ENCODE measurements around the gene PLEKHG5. TPM values are rescaled to one million over a fixed set of nuclear protein-coding genes. Genes with fewer than 3 reads are reported as not detected.

PLEKHG5 gene
- total RNA-seq, 2 experiments from 2014 or later: 1.7 to 1.8 TPM

DNA sequence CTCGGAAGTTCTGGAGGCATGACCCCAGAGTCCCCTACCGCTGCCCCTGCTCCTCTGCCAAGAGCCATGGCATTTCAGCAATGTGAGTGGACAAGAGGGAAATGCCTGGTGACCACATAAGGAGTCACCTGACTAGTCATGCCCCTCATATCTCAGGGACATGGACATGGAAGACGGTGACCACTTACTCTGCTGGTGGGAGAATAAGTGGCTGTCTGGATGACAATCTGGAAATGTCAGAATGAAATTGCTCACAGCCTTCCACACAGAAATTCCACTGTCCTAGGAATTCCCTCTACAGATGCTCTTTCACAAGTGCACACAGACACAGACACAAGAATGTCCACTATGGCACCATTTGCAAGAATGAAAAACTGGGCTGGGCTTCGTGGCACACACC lies 24.3 kb upstream of the PLEKHG5 start:
- ChIA-PET CTCF (no interaction called here), POLR2A (no interaction called here)
- intact Hi-C loops (cut with micrococcal nuclease): no loop called here
- DNase-seq (no peak), ATAC-seq (no peak)
- Mint-ChIP-seq H3K36me3 (ENCODE audit: low read depth) (no peaks in the 10 kb centered on the region), H3K4me3 (no peak overlapping the region), H3K4me1 (ENCODE audit: low read depth) (no peaks in the 10 kb centered on the region), H3K27ac (no peak overlapping the region), H3K27me3 (no peaks in the 10 kb centered on the region), H3K9me3 (no peaks in the 10 kb centered on the region)
- TF ChIP-seq CTCF (IDR thresholded peaks at IDR 0.05): no peak

DNA sequence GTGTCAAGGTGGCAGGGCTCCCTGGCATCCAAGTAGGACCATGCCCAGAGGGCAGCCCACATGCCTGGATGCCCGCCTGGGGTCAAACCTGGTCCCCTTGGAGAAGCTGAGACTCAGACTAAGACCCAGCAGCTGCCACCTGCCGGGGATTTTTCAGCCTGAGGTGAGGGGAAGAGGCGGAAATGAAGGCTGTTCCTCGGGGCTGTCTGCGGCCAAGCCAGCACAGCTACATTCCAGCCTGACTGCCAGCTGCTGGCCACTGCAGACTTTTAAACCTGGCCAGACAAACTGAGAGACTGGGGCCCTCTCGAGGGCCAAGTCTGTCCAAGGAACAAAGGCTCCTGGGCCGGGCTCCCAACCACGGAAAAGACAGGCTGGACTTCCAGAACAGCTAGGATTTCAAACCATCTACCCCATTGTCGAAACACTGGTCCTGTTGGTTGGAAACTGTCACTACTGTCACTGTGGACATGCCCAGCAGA lies 21.9 kb upstream of the PLEKHG5 start:
- DNase-seq (no peak), ATAC-seq (no peak)
- Mint-ChIP-seq H3K36me3 (ENCODE audit: low read depth) (no peaks in the 10 kb centered on the region), H3K9me3 (no peaks in the 10 kb centered on the region), H3K27ac (no peak overlapping the region), H3K27me3 (no peaks in the 10 kb centered on the region), H3K4me1 (ENCODE audit: low read depth) (no peaks in the 10 kb centered on the region), H3K4me3 (no peak overlapping the region)
- intact Hi-C loops (cut with micrococcal nuclease): no loop called here
- ChIA-PET POLR2A (interaction anchor here (1.4 to 1.7 kb wide), 2 partner anchors 9 to 10 kb away, joined by 3 to 6 read pairs; no protein-coding TSS in a partner anchor), CTCF (interaction anchor here (1.1 kb wide), 1 partner anchor 24 kb away, joined by 3 read pairs; no protein-coding TSS in a partner anchor)
- no peak for TF ChIP-seq CTCF (IDR thresholded peaks at IDR 0.05)

DNA sequence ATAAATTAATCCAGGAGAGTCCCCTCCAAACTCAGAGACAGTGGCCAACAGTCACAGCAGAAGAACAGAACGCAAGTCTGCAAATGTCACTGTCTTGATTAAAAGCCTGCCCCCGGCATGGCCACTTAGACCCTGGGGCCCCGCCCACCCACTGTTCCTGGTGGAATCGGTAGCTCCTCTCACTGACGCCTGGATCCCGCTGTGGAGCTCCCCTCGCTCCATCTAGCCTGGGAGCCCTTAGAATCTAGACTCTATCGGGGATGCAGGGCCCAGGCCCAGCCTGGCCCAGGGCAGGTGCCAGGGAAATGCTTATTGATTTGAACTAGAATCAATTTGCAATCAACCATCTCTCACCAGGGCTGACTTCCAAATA lies 21.4 kb upstream of the PLEKHG5 start:
- Mint-ChIP-seq H3K4me1 (ENCODE audit: low read depth) (no peaks in the 10 kb centered on the region), H3K4me3 (no peak overlapping the region), H3K36me3 (ENCODE audit: low read depth) (no peaks in the 10 kb centered on the region), H3K27ac (no peak overlapping the region), H3K9me3 (no peaks in the 10 kb centered on the region), H3K27me3 (no peaks in the 10 kb centered on the region)
- ChIA-PET CTCF (no interaction called here), POLR2A (interaction anchor here (1.4 to 1.7 kb wide), 2 partner anchors 10 kb away, joined by 3 to 6 read pairs; no protein-coding TSS in a partner anchor)
- DNase-seq (no peak), ATAC-seq (no peak)
- intact Hi-C loops (cut with micrococcal nuclease): no loop called here
- no peak for TF ChIP-seq CTCF (IDR thresholded peaks at IDR 0.05)

DNA sequence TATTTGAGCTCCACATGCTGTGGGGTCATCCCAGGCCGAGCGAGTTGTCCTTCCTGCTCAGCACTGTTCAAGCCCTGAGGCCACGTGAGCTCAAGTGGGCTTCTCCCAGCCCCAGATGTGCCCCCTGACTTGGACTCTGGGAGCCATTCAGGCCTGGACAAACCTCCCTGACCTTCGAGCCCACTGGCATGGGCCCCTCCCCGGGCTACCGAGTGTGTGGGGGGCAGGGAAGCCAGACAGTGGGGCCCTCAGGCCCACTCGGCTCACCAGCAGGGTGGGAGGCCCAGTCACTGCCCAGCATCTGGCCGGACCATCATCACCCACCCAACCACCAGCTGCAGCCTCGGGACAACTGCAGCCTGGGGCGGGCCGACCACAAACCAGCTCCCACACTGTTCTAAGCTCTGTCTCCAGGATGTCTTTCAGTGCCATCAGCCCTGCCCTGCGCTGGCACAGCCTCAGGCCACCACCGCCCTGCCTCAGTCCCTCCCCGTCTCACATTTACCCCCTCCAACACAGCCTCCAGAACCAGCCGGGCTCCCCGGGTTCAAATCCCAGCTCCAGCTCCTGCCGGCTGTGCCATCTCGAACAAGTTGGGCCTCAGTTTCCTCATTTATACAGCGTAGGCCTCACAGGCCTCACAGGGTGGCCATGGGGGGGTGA lies 20.9 kb upstream of the PLEKHG5 start:
- Mint-ChIP-seq H3K36me3 (ENCODE audit: low read depth) (no peaks in the 10 kb centered on the region), H3K27ac (no peak overlapping the region), H3K4me1 (ENCODE audit: low read depth) (no peaks in the 10 kb centered on the region), H3K4me3 (no peak overlapping the region), H3K27me3 (no peaks in the 10 kb centered on the region), H3K9me3 (no peaks in the 10 kb centered on the region)
- ChIA-PET CTCF (no interaction called here), POLR2A (interaction anchor here (1.4 to 1.7 kb wide), 2 partner anchors 9 to 10 kb away, joined by 3 to 6 read pairs; no protein-coding TSS in a partner anchor)
- DNase-seq (no peak), ATAC-seq (no peak)
- intact Hi-C loops (cut with micrococcal nuclease): no loop called here
- no peak for TF ChIP-seq CTCF (IDR thresholded peaks at IDR 0.05)

- CTCF ChIA-PET: no interaction called here
- H3K9me3 Mint-ChIP-seq: no peaks in the 10 kb centered on the region
- intact Hi-C loops (cut with micrococcal nuclease): no loop called here
- H3K4me3 Mint-ChIP-seq: no peak overlapping the region
- H3K27me3 Mint-ChIP-seq: no peaks in the 10 kb centered on the region
- POLR2A ChIA-PET: interaction anchor here (1.7 kb wide), 1 partner anchor 11 kb away, joined by 6 read pairs; no protein-coding TSS in a partner anchor
- no peak for TF ChIP-seq CTCF (IDR thresholded peaks at IDR 0.05)
- DNase-seq (no peak), ATAC-seq (no peak)
- H3K36me3 Mint-ChIP-seq (ENCODE audit: low read depth): no peaks in the 10 kb centered on the region
- no peaks in the 10 kb centered on the region for H3K4me1 Mint-ChIP-seq (ENCODE audit: low read depth)
- no peak overlapping the region for H3K27ac Mint-ChIP-seq
These were observed 20.2 kb upstream of the PLEKHG5 start for GRCh38 chr1:6511561-6512244.
